ENCODE data around the gene CWC27. TPM values are rescaled to one million over a fixed set of nuclear protein-coding genes. Genes with fewer than 3 reads are reported as not detected.

The CWC27 gene
- polyA plus RNA-seq = 10 to 100 TPM; 19.2 to 33.4 (median 28.1) TPM

GRCh38 chr5:64768358-64769312, at the start of gene CWC27, which contains the start of gene SREK1IP1:
Gene CWC27, plus strand, starts transcription at chr5:64768930. Its CDS starts 217 bp downstream, at chr5:64769147.
Gene SREK1IP1, minus strand, starts transcription at chr5:64768691. Its CDS starts 174 bp downstream, at chr5:64768517.
- Mint-ChIP-seq H3K36me3 (peaks cover 0 to 3% (median 0%) of the 10 kb centered on the region in 3 donors), H3K4me3 (peak within 1 kb of the TSS; percentile 99 to 100 (median 99)), H3K9me3 (no peaks in the 10 kb centered on the region), H3K4me1 (peaks cover 53 to 80% of the 10 kb centered on the region in 2 donors), H3K27me3 (ENCODE audit: low read depth in 3 of 3) (peaks cover 0 to 6% (median 3%) of the 10 kb centered on the region in 3 donors), H3K27ac (peak within 1 kb of the TSS; percentile 95 to 99 (median 96))
- DNase-seq = peak; percentile 78 to 83 (median 81)

DNA sequence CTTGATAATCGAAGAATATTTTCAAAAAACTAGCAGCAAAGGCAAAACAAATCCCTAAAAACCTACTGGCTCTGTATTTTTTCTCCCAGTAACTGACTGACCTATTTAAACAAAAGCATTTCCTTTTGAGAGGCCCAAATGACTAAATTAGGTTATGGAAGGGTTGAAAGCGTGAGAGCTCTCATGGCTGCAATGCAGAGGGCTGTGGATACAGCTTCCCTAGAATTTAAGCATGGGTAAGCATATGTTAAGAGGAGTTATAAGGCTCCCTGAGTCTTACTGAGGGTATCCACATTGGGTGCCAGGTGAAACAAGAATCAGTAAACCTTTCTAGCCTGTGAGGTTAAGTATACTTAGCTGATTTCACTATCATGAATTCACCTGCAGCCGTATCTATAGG, 46.1 kb upstream of the CWC27 start:
- peaks cover 21 to 30% (median 26%) of the 10 kb centered on the region in 3 donors for H3K36me3 Mint-ChIP-seq
- H3K4me3 Mint-ChIP-seq = no peak overlapping the region
- no peaks in the 10 kb centered on the region for H3K27me3 Mint-ChIP-seq (ENCODE audit: low read depth in 3 of 3)
- no peak for DNase-seq
- H3K4me1 Mint-ChIP-seq = no peaks in the 10 kb centered on the region
- no peak overlapping the region for H3K27ac Mint-ChIP-seq
- H3K9me3 Mint-ChIP-seq = no peaks in the 10 kb centered on the region

DNA sequence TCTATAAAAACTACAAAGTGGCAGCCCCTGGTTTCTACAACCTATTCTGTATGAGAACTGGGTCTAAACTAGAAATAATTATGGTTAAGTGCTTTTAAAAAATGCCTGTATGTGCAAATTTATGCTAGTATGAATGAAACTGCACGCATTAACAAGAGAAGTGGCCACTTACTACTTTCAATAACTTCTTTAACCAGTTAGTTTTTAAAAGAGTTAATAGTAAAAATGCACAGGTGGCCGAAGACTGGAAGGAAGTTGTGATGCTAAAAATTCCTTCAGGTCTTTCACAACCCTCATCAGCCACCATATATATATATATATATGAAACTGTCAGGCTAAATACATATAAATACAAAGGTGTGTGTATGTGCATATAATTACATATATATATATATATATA, 41.6 kb upstream of the CWC27 start:
- DNase-seq = no peak
- Mint-ChIP-seq H3K27me3 (ENCODE audit: low read depth in 3 of 3) (no peaks in the 10 kb centered on the region), H3K36me3 (peaks cover 19 to 38% (median 30%) of the 10 kb centered on the region in 3 donors), H3K4me1 (peaks cover 17 to 25% of the 10 kb centered on the region in 2 donors), H3K9me3 (no peaks in the 10 kb centered on the region), H3K4me3 (no peak overlapping the region), H3K27ac (no peak overlapping the region)

DNA sequence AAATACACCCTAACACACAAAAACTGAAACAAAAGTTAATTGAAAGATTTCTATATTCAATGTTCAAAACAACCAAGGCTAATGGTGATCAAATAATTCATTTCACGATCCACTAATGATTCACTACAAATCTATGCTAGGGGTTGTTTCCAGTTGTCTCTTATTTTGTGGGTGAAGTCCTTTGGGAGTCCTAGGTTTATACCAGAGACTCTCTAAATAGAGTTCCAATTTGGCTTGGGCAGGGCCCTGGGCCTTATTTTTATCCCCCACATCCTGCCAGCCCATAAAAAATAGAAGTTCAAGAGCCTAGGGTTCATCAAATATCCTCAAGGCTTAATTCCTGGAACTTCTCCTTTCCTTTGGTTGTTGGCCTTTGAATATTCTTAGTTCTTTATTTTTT, 26.3 kb upstream of the CWC27 start:
- Mint-ChIP-seq H3K36me3 (peaks cover 4 to 8% (median 6%) of the 10 kb centered on the region in 3 donors), H3K4me1 (peaks cover under 1 to 2% of the 10 kb centered on the region in 2 donors), H3K4me3 (no peak overlapping the region), H3K27ac (no peak overlapping the region), H3K9me3 (no peaks in the 10 kb centered on the region), H3K27me3 (ENCODE audit: low read depth in 3 of 3) (no peaks in the 10 kb centered on the region)
- no peak for DNase-seq

DNA sequence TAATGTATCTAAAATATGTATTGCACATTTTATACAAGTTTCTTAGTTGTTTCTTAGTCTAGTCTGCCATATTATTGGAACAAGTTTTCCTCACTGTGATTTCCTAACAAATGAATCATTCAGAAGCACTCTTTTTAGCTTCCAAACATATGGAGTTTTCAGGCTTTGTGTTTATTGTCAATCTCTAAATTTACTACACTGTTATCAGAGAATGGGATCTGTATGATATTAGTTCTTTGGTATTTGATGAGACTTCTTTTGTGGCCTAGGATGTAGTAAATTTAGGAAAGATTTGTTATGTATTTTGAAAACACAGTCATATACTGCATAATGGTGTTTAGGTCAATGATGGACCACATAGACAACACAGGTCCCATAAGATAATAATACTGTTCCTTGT, 25.9 kb upstream of the CWC27 start:
- Mint-ChIP-seq H3K4me1 (peaks cover 0 to under 1% of the 10 kb centered on the region in 2 donors), H3K27me3 (ENCODE audit: low read depth in 3 of 3) (peaks cover 0 to under 1% (median 0%) of the 10 kb centered on the region in 3 donors), H3K9me3 (no peaks in the 10 kb centered on the region), H3K27ac (no peak overlapping the region), H3K36me3 (peaks cover 6 to 8% (median 6%) of the 10 kb centered on the region in 3 donors), H3K4me3 (no peak overlapping the region)
- no peak for DNase-seq

GRCh38 chr5:64744914-64745313, 23.8 kb upstream of the CWC27 start:
- peaks cover 0 to 3% (median 0%) of the 10 kb centered on the region in 3 donors for H3K36me3 Mint-ChIP-seq
- no peak overlapping the region for H3K4me3 Mint-ChIP-seq
- H3K4me1 Mint-ChIP-seq = peaks cover 0 to 6% of the 10 kb centered on the region in 2 donors
- H3K9me3 Mint-ChIP-seq = no peaks in the 10 kb centered on the region
- DNase-seq = no peak
- H3K27ac Mint-ChIP-seq = no peak overlapping the region
- peaks cover 0 to 3% (median 0%) of the 10 kb centered on the region in 3 donors for H3K27me3 Mint-ChIP-seq (ENCODE audit: low read depth in 3 of 3)

GRCh38 chr5:64746446-64746845, 22.3 kb upstream of the CWC27 start:
- Mint-ChIP-seq H3K27me3 (ENCODE audit: low read depth in 3 of 3) (peaks cover 0 to 3% (median 0%) of the 10 kb centered on the region in 3 donors), H3K36me3 (peaks cover 0 to 3% (median 0%) of the 10 kb centered on the region in 3 donors), H3K4me3 (no peak overlapping the region), H3K27ac (no peak overlapping the region), H3K4me1 (peaks cover 0 to 6% of the 10 kb centered on the region in 2 donors), H3K9me3 (no peaks in the 10 kb centered on the region)
- no peak for DNase-seq

DNA sequence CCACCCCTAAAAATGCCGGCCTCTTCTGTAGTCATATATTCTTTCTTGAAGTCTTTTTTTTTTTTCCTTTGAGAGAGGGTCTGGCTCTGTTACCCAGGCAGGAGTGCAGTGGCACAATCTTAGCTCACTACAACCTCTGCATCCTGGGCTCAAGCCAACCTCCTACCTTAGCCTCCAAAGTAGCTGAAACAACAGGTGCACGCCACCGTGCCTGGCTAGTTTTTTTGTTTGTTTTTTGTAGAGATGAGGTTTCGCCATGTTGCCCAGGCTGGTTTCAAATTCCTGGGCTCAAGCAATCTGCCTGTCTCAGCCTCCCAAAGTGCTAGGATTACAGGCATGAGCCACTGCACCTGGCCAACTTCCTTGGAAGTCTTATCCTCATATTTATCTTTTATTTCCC, 19.3 kb upstream of the CWC27 start:
- peak overlapping the region in 1 of 6 donors; percentile 12 for H3K27ac Mint-ChIP-seq
- peaks cover 0 to 3% (median 0%) of the 10 kb centered on the region in 3 donors for H3K27me3 Mint-ChIP-seq (ENCODE audit: low read depth in 3 of 3)
- DNase-seq = no peak
- no peaks in the 10 kb centered on the region for H3K9me3 Mint-ChIP-seq
- H3K36me3 Mint-ChIP-seq = peaks cover 0 to 3% (median 3%) of the 10 kb centered on the region in 3 donors
- H3K4me3 Mint-ChIP-seq = no peak overlapping the region
- H3K4me1 Mint-ChIP-seq = peaks cover 0 to 6% of the 10 kb centered on the region in 2 donors

DNA sequence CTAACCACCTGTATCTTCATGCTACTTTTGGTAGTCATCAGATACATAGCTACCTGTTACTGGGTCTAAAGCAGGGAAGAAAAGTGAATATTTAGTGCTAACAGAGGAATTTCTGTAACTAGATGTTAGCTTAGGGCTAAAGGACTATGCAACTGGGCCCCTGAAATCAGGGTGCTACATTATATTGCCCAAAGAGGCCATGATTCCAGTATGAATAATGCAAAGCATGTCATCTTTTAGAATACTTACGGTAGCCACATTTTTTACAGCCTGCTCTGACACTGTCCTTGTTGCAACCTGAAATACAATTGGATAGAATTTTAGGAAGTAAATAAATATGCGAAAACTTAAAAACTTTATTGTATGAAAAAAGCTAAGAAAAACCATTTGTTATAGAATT, 14.7 kb upstream of the CWC27 start:
- Mint-ChIP-seq H3K9me3 (no peaks in the 10 kb centered on the region), H3K36me3 (peaks cover 0 to 3% (median 0%) of the 10 kb centered on the region in 3 donors), H3K4me1 (peaks cover 3 to 29% of the 10 kb centered on the region in 2 donors), H3K27me3 (ENCODE audit: low read depth in 3 of 3) (no peaks in the 10 kb centered on the region), H3K27ac (no peak overlapping the region), H3K4me3 (no peak overlapping the region)
- DNase-seq = no peak

DNA sequence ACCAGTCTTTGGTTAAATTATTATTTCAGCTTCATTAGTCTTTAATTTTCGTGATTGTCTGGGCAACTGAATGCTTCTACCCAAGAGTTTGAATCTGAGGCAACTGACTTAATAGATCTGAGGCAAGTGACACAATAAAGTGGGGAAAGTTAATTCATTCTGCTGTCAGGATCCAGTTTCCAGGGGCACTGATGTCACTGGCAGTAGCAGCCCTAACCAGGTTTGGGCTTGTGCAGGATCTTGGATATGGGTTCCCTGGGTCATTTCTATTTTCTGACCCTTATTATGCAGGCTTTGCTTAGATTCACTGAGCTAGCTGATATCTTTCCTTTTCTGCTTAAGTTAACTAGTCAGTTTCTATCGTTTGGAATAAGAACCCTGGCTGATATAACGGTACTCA, 9.8 kb upstream of the CWC27 start:
- Mint-ChIP-seq H3K27me3 (ENCODE audit: low read depth in 3 of 3) (peaks cover 0 to 1% (median 0%) of the 10 kb centered on the region in 3 donors), H3K4me1 (peaks cover 12 to 44% of the 10 kb centered on the region in 2 donors), H3K9me3 (no peaks in the 10 kb centered on the region), H3K27ac (no peak overlapping the region), H3K36me3 (no peaks in the 10 kb centered on the region), H3K4me3 (no peak overlapping the region)
- no peak for DNase-seq

DNA sequence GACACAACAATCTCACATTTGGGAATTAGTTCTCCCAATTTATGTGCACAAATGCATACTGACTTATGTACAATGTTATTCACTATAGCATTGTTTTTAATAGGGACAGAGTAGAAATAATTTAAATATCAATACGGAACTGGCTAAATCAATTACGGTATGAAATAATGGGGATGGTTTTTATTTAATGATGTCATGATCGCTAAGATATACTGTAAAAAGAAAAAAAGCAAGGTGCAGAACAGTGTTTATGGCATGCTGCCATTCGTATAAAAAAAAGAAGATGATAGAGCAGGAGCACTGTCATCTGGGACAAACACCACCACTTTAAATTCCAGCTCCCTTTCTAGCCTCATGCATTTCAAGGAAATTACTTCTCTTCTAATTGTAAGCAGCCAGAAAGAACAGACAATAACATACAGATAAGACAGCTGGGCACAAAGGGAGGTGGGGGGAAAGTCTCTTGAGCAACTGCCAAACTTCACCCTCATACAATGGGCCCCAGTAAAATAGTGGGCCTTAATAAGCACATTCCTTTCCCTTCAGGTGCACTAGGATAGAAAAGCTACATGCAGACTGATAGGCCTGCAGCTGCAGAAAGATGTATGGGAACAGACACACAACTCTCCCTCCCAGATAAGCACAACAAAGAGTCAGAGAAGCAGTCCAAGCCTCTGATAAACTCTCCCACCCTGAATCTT, 8.6 kb upstream of the CWC27 start:
- Mint-ChIP-seq H3K4me3 (no peak overlapping the region), H3K27me3 (ENCODE audit: low read depth in 3 of 3) (peaks cover 0 to 1% (median 0%) of the 10 kb centered on the region in 3 donors), H3K4me1 (peaks cover 14 to 48% of the 10 kb centered on the region in 2 donors), H3K36me3 (peaks cover 0 to 3% (median 0%) of the 10 kb centered on the region in 3 donors), H3K27ac (no peak overlapping the region), H3K9me3 (no peaks in the 10 kb centered on the region)
- DNase-seq = no peak

DNA sequence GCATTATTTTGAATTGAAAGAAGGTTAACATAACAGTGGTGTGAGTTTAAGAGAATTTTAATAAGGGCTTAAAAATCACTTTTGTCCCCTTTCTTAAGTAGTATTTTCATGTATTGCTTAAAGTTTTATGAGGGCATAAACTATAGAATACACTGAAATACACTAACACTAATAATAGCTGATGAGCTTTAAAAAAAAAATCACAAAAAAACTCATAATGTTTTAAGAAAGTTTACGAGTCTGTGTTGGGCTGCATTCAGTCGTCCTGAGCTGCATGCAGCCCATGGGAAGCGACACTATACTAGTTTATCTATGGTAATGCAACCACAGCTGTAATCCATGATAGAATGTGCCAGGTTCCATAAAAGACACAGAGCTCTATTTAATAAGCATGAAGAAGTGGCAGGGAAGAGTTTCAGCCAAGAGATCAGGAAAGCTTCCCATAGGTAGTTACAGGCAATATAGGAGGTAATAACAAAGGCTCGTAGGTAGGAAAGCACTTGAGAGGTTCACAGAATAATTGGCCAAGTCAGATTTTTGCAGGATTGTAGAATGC, 4.7 kb upstream of the CWC27 start:
- H3K27ac Mint-ChIP-seq = peak overlapping the region in 1 of 6 donors; percentile 4
- H3K27me3 Mint-ChIP-seq (ENCODE audit: low read depth in 3 of 3) = peaks cover 1 to 6% (median 3%) of the 10 kb centered on the region in 3 donors
- peaks cover 43 to 68% of the 10 kb centered on the region in 2 donors for H3K4me1 Mint-ChIP-seq
- no peak for DNase-seq
- no peak overlapping the region for H3K4me3 Mint-ChIP-seq
- H3K9me3 Mint-ChIP-seq = no peaks in the 10 kb centered on the region
- H3K36me3 Mint-ChIP-seq = peaks cover 0 to 3% (median 0%) of the 10 kb centered on the region in 3 donors

- peaks cover 1 to 6% (median 3%) of the 10 kb centered on the region in 3 donors for H3K27me3 Mint-ChIP-seq (ENCODE audit: low read depth in 3 of 3)
- peaks cover 51 to 67% of the 10 kb centered on the region in 2 donors for H3K4me1 Mint-ChIP-seq
- peaks cover 0 to 3% (median 0%) of the 10 kb centered on the region in 3 donors for H3K36me3 Mint-ChIP-seq
- no peaks in the 10 kb centered on the region for H3K9me3 Mint-ChIP-seq
- H3K4me3 Mint-ChIP-seq = peak overlapping the region in 2 of 5 donors; percentile 1
- no peak for DNase-seq
- H3K27ac Mint-ChIP-seq = peak overlapping the region in 1 of 6 donors; percentile 28
Measured at GRCh38 chr5:64765804-64766504, 2.8 kb upstream of the CWC27 start.

Measured in immature natural killer cell (primary cell).